Thyroid gland (tissue), 4 donors: ENCODE results near the gene LDB3. TPM values are rescaled to one million over a fixed set of nuclear protein-coding genes. Genes with fewer than 3 reads are reported as not detected.

Experiments
- DNase-seq, 2 donors: peaks; one replicate each; pipeline ENCODE4 v3.0.0-alpha.2; 2019
- H3K27ac ChIP-seq, 3 donors: fragments of 200-600 bp; sonication (generic); 1 replicate in 2 of 3; 2 replicates in 1 of 3; pipeline ENCODE4 v1.5.1; 2016 to 2019; ENCODE audit warnings: mild to moderate bottlenecking in 1 of 3, moderate library complexity in 1 of 3
- H3K27me3 ChIP-seq: fragments of 200-600 bp; sonication (generic); one replicate; pipeline ENCODE4 v1.5.1; 2019
- H3K36me3 ChIP-seq, 2 donors: fragments of 200-600 bp; sonication (generic); one replicate each; pipeline ENCODE4 v1.5.1; 2016 to 2019
- H3K4me1 ChIP-seq, 2 donors: fragments of 200-600 bp; sonication (generic); one replicate each; pipeline ENCODE4 v1.5.1; 2017 to 2019
- H3K4me3 ChIP-seq, 3 donors: fragments of 200-600 bp; sonication (generic); replicated peaks in 1 of 3; 1 replicate in 2 of 3; 2 replicates in 1 of 3; pipeline ENCODE4 v1.5.1; 2016; ENCODE audit warnings: mild to moderate bottlenecking in 1 of 3
- H3K9me3 ChIP-seq: fragments of 200-600 bp; sonication (generic); one replicate; pipeline ENCODE4 v1.5.1; 2017
- POLR2A ChIP-seq, 2 donors: fragments of 450-650 bp; IDR thresholded peaks; one replicate each; pipeline ENCODE4 v1.6.1; 2017; ENCODE audit warnings: antibody characterized with exemption in 2 of 2, mild to moderate bottlenecking in 2 of 2, moderate library complexity in 1 of 2
- WGBS, 2 donors: methylation state at CpG; one replicate each; pipeline ENCODE4 v1.1.5; 2017; 5-methylcytosine and 5-hydroxymethylcytosine counted together
- intact Hi-C: fragments of 100-400 bp; cut with DNase I; formaldehyde crosslinking; loops from one replicate; pipeline ENCODE4 v1.15.1; 2023
- total RNA-seq, 4 donors: library from RNA; depleted of rRNA; stranded (reverse); fragments of >200 nt; gene quantifications; one replicate each; pipeline ENCODE4 v1.2.3, GENCODE V29; 2016
- TF ChIP-seq, protein P1 (sequence below), 6 experiments: fragments of 200-600 bp in 3 of 6; fragments of 450-650 bp in 3 of 6; sonication (generic) in 3 of 6; IDR thresholded peaks; one replicate each; pipeline ENCODE4 v1.5.1; 2016 to 2019; ENCODE audit warnings: antibody characterized with exemption in 6 of 6, mild to moderate bottlenecking in 2 of 6, inconsistent platforms in 1 of 6, moderate library complexity in 1 of 6

The LDB3 gene
- total RNA-seq, 4 donors from 2014 or later = 1.5 to 5.5 (median 1.9) TPM

DNA sequence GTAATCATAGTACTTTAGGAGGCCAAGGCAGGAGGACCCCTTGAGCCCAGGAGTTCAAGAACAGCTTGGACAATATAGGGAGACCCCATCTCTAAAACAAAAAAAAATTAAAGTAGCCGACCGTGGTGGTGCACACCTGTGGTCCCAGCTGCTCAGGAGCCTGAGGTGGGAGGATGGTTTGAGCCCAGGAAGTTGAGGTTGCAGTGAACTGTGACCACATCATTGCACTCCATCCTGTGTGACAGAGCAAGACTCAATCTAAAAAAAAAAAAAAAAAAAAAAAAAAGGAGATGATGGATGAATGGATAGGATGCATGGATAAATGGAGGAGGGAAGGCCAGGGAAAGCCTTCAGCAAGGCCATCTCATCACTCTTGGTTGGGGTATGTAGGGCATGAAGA, 54.7 kb downstream of the LDB3 start:
- Histone ChIP-seq H3K4me1 (peaks cover 5 to 8% of the 10 kb centered on the region in 2 donors), H3K36me3 (no peaks in the 10 kb centered on the region), H3K27ac (no peak overlapping the region), H3K27me3 (no peaks in the 10 kb centered on the region), H3K4me3 (no peak overlapping the region), H3K9me3 (no peaks in the 10 kb centered on the region)
- intact Hi-C loops = no loop called here
- DNase-seq = no peak
- 82 to 92% methylated on average over 2 of the region's 2 CpGs for WGBS, 2 donors
- TF ChIP-seq, protein P1, sequence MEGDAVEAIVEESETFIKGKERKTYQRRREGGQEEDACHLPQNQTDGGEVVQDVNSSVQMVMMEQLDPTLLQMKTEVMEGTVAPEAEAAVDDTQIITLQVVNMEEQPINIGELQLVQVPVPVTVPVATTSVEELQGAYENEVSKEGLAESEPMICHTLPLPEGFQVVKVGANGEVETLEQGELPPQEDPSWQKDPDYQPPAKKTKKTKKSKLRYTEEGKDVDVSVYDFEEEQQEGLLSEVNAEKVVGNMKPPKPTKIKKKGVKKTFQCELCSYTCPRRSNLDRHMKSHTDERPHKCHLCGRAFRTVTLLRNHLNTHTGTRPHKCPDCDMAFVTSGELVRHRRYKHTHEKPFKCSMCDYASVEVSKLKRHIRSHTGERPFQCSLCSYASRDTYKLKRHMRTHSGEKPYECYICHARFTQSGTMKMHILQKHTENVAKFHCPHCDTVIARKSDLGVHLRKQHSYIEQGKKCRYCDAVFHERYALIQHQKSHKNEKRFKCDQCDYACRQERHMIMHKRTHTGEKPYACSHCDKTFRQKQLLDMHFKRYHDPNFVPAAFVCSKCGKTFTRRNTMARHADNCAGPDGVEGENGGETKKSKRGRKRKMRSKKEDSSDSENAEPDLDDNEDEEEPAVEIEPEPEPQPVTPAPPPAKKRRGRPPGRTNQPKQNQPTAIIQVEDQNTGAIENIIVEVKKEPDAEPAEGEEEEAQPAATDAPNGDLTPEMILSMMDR (IDR thresholded peaks at IDR 0.05) = no peak
- TF ChIP-seq POLR2A (IDR thresholded peaks at IDR 0.05) = no peak

DNA sequence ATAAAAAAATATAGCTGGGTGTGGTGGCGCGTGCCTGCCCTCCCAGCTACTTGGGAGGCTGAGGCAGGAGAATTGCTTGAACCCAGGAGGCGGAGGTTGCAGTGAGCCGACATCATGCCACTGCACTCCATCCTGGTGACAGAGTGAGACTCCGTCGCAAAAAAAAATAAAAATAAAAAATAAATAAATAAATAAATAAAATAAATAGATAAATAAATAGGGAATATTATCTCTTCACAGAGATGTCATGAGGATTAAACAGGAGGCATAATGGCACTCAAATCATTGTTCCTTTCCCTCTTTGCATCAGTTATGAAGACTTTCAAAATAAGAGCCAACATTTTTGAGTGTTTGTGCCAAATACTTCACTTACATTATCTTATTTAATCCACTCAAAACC, 56.1 kb downstream of the LDB3 start:
- Histone ChIP-seq H3K36me3 (no peaks in the 10 kb centered on the region), H3K4me1 (peaks cover 5 to 12% of the 10 kb centered on the region in 2 donors), H3K9me3 (no peaks in the 10 kb centered on the region), H3K27me3 (no peaks in the 10 kb centered on the region), H3K4me3 (no peak overlapping the region), H3K27ac (no peak overlapping the region)
- intact Hi-C loops = no loop called here
- WGBS, 2 donors = 96 to 99% methylated on average over 6 of the region's 6 CpGs
- DNase-seq = no peak
- TF ChIP-seq POLR2A (IDR thresholded peaks at IDR 0.05) = no peak
- TF ChIP-seq, protein P1 (IDR thresholded peaks at IDR 0.05) = no peak

DNA sequence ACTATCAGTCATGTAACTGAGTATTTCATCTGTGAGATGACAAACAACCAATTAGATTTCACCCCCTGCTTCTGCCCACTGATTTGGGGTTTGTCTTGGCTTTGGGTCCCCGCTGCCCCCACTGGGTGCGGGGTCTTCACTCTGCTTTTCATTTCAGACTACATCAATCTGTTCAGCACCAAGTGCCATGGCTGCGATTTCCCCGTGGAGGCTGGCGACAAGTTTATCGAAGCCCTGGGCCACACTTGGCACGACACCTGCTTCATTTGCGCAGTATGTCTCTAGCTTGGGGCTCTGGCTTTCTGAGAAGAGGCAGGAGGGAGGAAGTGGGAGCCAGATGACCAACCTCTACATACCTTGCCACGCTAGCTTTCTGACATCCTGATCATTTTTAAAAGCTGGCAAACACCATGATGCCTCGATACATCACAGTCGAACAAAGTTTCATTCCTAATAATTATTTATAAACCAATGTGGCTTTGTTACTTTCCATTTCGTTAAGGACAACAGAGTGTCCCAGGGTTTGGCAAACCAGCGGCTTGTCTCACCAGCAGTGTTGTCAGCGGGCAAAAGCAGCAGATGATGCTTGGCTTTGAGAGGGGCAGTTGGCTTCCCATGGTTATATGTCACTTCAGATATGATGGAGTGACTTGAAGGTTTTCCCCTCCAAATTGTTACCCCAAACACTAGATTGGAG, 57.8 kb downstream of the LDB3 start:
- no peaks in the 10 kb centered on the region for H3K9me3 ChIP-seq
- peaks cover 14 to 26% of the 10 kb centered on the region in 2 donors for H3K4me1 ChIP-seq
- no peaks in the 10 kb centered on the region for H3K27me3 ChIP-seq
- TF ChIP-seq, protein P1 (IDR thresholded peaks at IDR 0.05) = no peak
- TF ChIP-seq POLR2A (IDR thresholded peaks at IDR 0.05) = no peak
- intact Hi-C loops = no loop called here
- WGBS, 2 donors = 93 to 95% methylated on average over 14 of the region's 14 CpGs
- H3K27ac ChIP-seq = no peak overlapping the region
- H3K36me3 ChIP-seq = no peaks in the 10 kb centered on the region
- H3K4me3 ChIP-seq = no peak overlapping the region
- DNase-seq = no peak

DNA sequence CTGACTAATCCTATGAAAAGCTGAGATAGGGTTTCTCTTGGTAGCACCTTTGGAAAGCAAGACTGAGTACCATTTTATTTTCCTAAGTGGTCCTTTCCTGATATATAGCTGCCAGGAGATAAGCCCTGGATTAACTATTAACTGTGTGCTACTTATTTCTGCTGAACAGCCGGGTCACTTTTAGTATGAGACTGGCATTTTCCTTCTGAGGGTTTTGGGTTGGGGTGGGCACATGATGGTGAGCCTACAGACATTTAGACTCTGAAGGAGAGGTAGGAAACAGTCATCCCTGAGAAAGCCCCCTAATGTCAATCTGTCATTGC, 58.3 kb downstream of the LDB3 start:
- no peak overlapping the region for H3K4me3 ChIP-seq
- intact Hi-C loops = no loop called here
- H3K27ac ChIP-seq = no peak overlapping the region
- TF ChIP-seq POLR2A (IDR thresholded peaks at IDR 0.05) = no peak
- H3K9me3 ChIP-seq = no peaks in the 10 kb centered on the region
- peaks cover 19 to 31% of the 10 kb centered on the region in 2 donors for H3K4me1 ChIP-seq
- no peaks in the 10 kb centered on the region for H3K36me3 ChIP-seq
- 83 to 96% methylated on average over 1 of the region's 1 CpG for WGBS, 2 donors
- no peaks in the 10 kb centered on the region for H3K27me3 ChIP-seq
- no peak for DNase-seq

GRCh38 chr10:86727470-86727869, 59.2 kb downstream of the LDB3 start:
- Histone ChIP-seq H3K27ac (no peak overlapping the region), H3K4me1 (peaks cover 22 to 39% of the 10 kb centered on the region in 2 donors), H3K9me3 (no peaks in the 10 kb centered on the region), H3K27me3 (no peaks in the 10 kb centered on the region), H3K36me3 (no peaks in the 10 kb centered on the region), H3K4me3 (no peak overlapping the region)
- TF ChIP-seq, protein P1 (IDR thresholded peaks at IDR 0.05) = no peak
- TF ChIP-seq POLR2A (IDR thresholded peaks at IDR 0.05) = no peak
- DNase-seq = no peak
- intact Hi-C loops = no loop called here
- WGBS, 2 donors = 88 to 90% methylated on average over 6 of the region's 6 CpGs
